Epithelial cell of proximal tubule (primary cell): ENCODE measurements around the gene IDH2. TPM values are rescaled to one million over a fixed set of nuclear protein-coding genes. Genes with fewer than 3 reads are reported as not detected.

Source experiments
- DNase-seq: peaks from one replicate; pipeline ENCODE4 v3.0.0-alpha.2; 2011; ENCODE audit warnings: low read depth
- H3K4me3 ChIP-seq: 2 replicates; pipeline ENCODE4 v1.5.1; 2011; ENCODE audit warnings: low read depth, mild to moderate bottlenecking, low read length
- total RNA-seq: library from RNA; depleted of rRNA; stranded (reverse); fragments of >200 nt; gene quantifications from 2 replicates; pipeline ENCODE4 v1.2.3, GENCODE V29; 2015
- TF ChIP-seq, protein P1 (sequence below): conservative IDR thresholded peaks from 2 replicates; pipeline ENCODE4 v1.5.1; 2012; ENCODE audit warnings: low read depth, mild to moderate bottlenecking, low read length

IDH2 gene
- total RNA-seq, 1 donor from 2014 or later, result 170 TPM

DNA sequence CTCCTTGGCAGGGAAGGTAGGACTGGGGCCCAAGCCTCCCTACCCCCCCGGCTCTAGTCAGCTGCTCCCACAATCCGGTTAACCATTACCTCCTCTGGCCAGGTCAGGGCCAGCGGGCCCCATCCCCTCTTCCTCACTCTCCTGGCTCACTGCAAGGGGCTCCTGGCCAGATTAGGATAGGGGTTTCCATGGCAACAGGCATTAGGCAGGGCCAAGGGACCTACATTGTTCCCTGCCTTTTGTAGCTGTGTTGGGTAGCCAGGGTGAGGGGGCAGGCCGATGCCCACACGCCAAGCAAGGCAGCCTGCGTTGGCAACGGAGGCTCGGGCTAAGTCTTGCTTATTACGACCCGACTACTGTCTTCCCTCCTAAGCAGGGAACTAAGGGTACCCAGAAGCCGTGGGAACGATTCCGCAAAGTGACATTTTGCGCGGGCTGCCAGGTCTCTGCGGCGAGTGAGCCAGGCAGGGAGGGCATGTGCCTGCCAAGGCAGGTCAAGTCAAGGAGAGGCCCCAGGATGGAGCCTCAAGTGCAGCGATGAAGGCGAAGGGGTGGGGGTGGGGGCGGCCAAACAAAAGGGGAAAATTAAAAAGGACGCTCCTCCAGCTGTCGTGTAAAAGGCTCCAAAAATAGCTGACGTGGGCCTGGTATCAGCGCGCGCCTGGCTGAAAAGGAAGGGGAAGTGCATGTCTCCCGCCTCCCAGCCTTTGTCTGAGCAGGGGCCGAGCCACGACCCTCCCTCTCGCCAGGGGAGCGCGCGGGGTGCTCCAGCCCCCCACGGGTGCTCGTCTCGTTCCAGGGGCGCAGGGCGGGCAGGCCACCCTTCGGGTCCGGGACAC lies 919 bp downstream of the IDH2 start:
- DNase-seq, result no peak

DNA sequence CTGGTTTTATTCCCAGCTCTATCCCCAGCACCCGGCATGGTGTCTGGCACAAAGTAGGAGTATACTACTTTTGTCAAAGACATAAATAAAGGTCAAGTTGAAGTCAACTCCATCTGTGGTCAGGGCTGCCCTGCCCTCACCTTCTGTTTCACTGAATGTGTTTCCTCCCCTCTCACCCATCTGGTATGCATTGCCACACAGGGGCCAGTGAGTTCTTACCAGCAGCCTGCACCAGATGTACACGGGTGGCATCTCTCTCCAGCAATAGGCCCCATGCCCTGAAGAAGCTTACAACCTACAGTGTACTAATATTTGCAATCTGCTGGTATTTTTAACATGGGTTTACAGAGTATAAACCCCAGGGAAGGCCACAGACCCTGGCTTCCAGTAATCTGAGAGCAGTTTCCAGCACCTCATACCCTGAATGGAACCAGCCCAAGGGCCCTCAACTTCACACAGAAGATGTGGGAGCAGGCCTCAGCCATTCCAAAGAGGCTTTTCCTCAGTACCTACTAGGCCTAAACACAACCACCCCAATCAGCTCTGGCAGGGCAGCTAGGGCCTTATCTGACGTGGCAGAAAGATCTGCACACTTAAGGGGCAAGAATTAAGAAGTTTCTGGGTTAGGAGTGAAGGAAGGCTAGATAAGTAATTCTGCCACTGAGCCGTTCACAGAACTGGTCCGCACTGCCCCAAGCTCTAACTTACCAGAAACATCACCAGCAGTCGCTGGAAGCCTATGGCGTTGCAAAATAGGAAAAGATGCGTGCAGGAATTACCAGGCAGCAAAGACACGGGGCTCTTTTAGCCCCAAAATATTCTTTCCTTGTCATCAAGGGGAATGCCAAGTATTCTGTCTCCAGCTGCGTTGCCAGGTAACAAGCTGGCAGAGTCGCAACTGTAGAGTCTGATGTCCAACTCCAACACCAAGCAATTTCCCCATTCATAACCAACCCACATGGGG lies 2.1 kb downstream of the IDH2 start:
- no peak for DNase-seq

More for the DNA sequence above, 919 bp downstream of the IDH2 start:
- peak overlapping the region; percentile 80 for H3K4me3 ChIP-seq
- TF ChIP-seq, protein P1, sequence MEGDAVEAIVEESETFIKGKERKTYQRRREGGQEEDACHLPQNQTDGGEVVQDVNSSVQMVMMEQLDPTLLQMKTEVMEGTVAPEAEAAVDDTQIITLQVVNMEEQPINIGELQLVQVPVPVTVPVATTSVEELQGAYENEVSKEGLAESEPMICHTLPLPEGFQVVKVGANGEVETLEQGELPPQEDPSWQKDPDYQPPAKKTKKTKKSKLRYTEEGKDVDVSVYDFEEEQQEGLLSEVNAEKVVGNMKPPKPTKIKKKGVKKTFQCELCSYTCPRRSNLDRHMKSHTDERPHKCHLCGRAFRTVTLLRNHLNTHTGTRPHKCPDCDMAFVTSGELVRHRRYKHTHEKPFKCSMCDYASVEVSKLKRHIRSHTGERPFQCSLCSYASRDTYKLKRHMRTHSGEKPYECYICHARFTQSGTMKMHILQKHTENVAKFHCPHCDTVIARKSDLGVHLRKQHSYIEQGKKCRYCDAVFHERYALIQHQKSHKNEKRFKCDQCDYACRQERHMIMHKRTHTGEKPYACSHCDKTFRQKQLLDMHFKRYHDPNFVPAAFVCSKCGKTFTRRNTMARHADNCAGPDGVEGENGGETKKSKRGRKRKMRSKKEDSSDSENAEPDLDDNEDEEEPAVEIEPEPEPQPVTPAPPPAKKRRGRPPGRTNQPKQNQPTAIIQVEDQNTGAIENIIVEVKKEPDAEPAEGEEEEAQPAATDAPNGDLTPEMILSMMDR, result no peak

DNA sequence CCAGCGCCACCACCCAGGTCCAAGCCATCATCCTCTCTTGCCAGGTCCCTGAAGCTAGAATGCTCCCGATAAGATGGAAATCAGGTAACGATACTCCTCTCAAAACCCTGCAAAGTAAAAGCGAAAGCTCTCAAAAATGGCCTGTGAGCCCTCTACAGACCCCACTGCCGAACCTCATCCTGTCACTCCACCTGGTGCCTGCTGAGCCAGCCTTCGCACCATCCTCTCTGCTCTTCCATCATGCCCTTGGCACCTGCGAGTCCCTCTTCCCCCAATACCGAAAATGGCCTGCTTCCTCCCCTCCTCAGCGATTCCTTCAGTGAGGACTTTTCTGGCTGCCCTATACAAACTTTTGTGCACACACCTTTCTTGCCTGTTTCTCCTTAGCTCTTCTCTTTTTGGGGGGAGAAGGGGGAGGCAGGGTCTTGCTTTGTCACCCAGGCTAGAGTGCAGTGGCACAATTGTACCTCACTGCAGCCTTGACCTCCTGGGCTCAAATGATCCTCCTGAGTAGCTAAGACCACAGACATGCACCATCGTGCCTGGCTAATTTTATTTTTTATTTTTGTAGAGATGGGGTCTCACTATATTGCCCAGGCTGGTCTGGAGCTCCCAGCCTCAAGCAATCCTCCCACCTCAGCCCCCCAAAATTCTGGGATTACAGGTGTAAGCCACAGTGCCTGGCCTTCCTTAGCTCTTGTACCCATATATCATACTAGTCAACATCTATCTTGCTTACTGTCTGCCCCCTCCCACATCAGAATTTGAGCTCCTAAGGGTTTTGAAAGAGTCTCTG lies 3.0 kb downstream of the IDH2 start:
- TF ChIP-seq, protein P1, result no peak
- no peak for DNase-seq
- H3K4me3 ChIP-seq, result peak overlapping the region; percentile 80

More for the DNA sequence above, 2.1 kb downstream of the IDH2 start:
- H3K4me3 ChIP-seq, result peak overlapping the region; percentile 80
- TF ChIP-seq, protein P1, result no peak

DNA sequence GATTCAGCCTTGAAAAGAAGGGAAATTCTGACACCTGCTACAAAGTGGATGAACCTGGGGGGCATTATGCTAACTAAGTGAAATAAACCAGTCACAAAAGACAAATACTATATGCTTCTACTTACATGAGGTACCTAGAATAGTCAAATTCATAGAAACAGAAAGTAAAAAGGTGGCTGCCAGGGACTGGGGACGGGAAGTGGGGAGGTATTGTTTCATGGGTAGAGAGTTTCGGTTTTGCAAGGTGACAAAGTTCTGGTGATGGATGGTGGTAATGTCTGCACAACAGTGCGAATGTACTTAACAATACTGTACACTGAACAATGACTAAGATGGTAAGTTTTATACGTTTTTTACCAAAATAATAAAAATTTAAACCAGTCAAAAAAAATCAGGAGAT lies 4.8 kb downstream of the IDH2 start:
- H3K4me3 ChIP-seq, result no peak overlapping the region
- TF ChIP-seq, protein P1, result no peak
- no peak for DNase-seq

DNA sequence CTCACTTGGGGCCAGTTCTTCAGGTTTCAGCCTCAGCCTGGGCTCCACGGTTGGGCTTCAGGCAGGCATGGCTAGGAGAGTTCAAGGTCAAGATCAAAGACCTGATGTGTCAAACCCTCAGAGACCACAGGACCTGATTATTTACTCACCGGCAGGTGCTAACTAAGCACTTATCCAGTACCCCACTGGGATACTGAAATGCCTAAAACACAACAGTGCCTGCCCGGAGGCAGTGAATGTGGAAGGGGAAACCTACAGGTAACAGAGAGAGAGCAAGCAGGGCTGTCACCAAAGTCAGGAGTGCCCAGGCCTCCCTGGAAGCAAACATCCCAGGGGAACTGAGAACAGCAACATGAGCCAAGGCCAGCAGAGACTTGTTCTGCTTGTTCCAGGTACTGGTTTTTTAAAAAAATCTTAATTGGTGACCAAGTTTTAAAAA lies 6.7 kb downstream of the IDH2 start:
- TF ChIP-seq, protein P1, result no peak
- H3K4me3 ChIP-seq, result no peak overlapping the region

More for the DNA sequence above, 6.7 kb downstream of the IDH2 start:
- DNase-seq, result no peak
